K562 (cell line): ENCODE results near the gene RMND5B. TPM values are rescaled to one million over a fixed set of nuclear protein-coding genes. Genes with fewer than 3 reads are reported as not detected.

Source experiments
- ARHGAP35 ChIP-seq: fragments of 450-650 bp; IDR thresholded peaks from 2 replicates; pipeline ENCODE4 v1.6.1; 2018; ENCODE audit not compliant: partially characterized antibody
- CBX8 ChIP-seq: fragments of 200-600 bp; sonication (generic); IDR thresholded peaks from 2 replicates; pipeline ENCODE4 v1.6.1; 2012; ENCODE audit warnings: borderline replicate concordance, mixed run types, low read depth, mild to moderate bottlenecking, moderate library complexity, mixed read lengths, low read length, control low read depth, inconsistent platforms; ENCODE audit not compliant: poor library complexity, severe bottlenecking; ENCODE audit errors: extremely low read depth
- DACH1 ChIP-seq: fragments of 450-650 bp; IDR thresholded peaks from 2 replicates; pipeline ENCODE4 v1.6.1; 2018; ENCODE audit not compliant: partially characterized antibody
- ETV5 ChIP-seq: sonication (generic); formaldehyde crosslinking; IDR thresholded peaks from 2 replicates; pipeline ENCODE4 v1.4.0; 2020; ENCODE audit warnings: low read depth, mild to moderate bottlenecking, missing genetic modification reagents
- JUND ChIP-seq, 2 experiments: IDR thresholded peaks; 2 replicates in 1 of 2; 3 replicates in 1 of 2; pipeline ENCODE4 v1.6.1; 2011; ENCODE audit warnings: borderline replicate concordance in 2 of 2, low read depth in 2 of 2, low read length in 2 of 2, improper control_type of control experiment in 1 of 2, missing biosample characterization in 1 of 2, missing genetic modification characterization in 1 of 2, missing genetic modification reagents in 1 of 2
- MYNN ChIP-seq, 2 experiments: sonication (generic); formaldehyde crosslinking in 1 of 2; IDR thresholded peaks; 2 replicates each; pipeline versions ENCODE4 v1.5.0 to v1.6.1; 2016 to 2020; ENCODE audit warnings: antibody characterized with exemption in 1 of 2, missing genetic modification reagents in 1 of 2
- NFIC ChIP-seq: fragments of 450-650 bp; IDR thresholded peaks from 2 replicates; pipeline ENCODE4 v1.6.1; 2017; ENCODE audit warnings: mild to moderate bottlenecking, inconsistent platforms
- PTTG1 ChIP-seq: fragments of 450-650 bp; IDR thresholded peaks from 2 replicates; pipeline ENCODE4 v1.6.1; 2016; ENCODE audit warnings: low read depth, mild to moderate bottlenecking, missing genetic modification characterization, missing compliant biosample characterization
- PYGO2 ChIP-seq: fragments of 450-650 bp; IDR thresholded peaks from 2 replicates; pipeline ENCODE4 v1.6.1; 2016; ENCODE audit warnings: mild to moderate bottlenecking, missing genetic modification characterization, moderate library complexity, missing compliant biosample characterization
- RFX1 ChIP-seq: fragments of 450-650 bp; IDR thresholded peaks from 2 replicates; pipeline ENCODE4 v1.6.1; 2016; ENCODE audit warnings: mild to moderate bottlenecking, moderate library complexity
- SP1 ChIP-seq: sonication (generic); formaldehyde crosslinking; IDR thresholded peaks from 2 replicates; pipeline ENCODE4 v1.8.1; 2022; ENCODE audit warnings: mild to moderate bottlenecking, missing genetic modification reagents
- SRSF9 ChIP-seq: fragments of 200-400 bp; formaldehyde crosslinking; IDR thresholded peaks from 2 replicates; pipeline ENCODE4 v1.6.1; 2017; ENCODE audit warnings: low read depth, low read length, borderline replicate concordance
- ZNF324 ChIP-seq: fragments of 250-450 bp; sonication (Bioruptor Pico); IDR thresholded peaks from 2 replicates; pipeline ENCODE4 v1.4.0; 2020; ENCODE audit warnings: mild to moderate bottlenecking
- ZNF444 ChIP-seq: fragments of 250-450 bp; sonication (Bioruptor Pico); IDR thresholded peaks from 2 replicates; pipeline ENCODE4 v1.4.0; 2020; ENCODE audit warnings: mild to moderate bottlenecking, moderate library complexity
- ZNF561 ChIP-seq: fragments of 450-650 bp; formaldehyde crosslinking; conservative IDR thresholded peaks from 2 replicates; pipeline ENCODE4 v1.4.0; 2020; ENCODE audit warnings: mild to moderate bottlenecking, moderate library complexity
- ZNF764 ChIP-seq: fragments of 250-450 bp; sonication (Bioruptor Pico); IDR thresholded peaks from 2 replicates; pipeline ENCODE4 v1.4.0; 2020; ENCODE audit warnings: low read depth, mild to moderate bottlenecking, moderate library complexity
- polyA plus RNA-seq, 8 experiments: library from polyadenylated mRNA; depleted of rRNA in 4 of 8; stranded (reverse) in 5 of 8; unstranded in 3 of 8; fragments of >200 nt; fragmentation: Nextera tagmentation in 2 of 8; fragmentation: Illumina TruSeq in 1 of 8; extraction: Ambion mirVana in 2 of 8; extraction: Trizol in 1 of 8; gene quantifications; 2 replicates each; pipeline versions ENCODE4 v1.2.1 to v1.2.3, GENCODE V29; 2011 to 2014; ENCODE audit warnings: inconsistent platforms in 1 of 8, missing spikeins in 1 of 8
- total RNA-seq, 7 experiments: library from RNA; depleted of rRNA in 6 of 7; stranded (reverse); fragments of >200 nt in 6 of 7; fragmentation: Illumina TruSeq in 2 of 7; extraction: Trizol in 2 of 7; gene quantifications; 2 replicates each; pipeline versions ENCODE4 v1.2.1 to v1.2.3, GENCODE V29; 2011 to 2021; ENCODE audit warnings: low replicate concordance in 1 of 7
- TF ChIP-seq, protein P1 (sequence below): fragments of 250-450 bp; sonication (Bioruptor Pico); IDR thresholded peaks from 2 replicates; pipeline ENCODE4 v1.5.0; 2021; ENCODE audit warnings: mild to moderate bottlenecking, borderline replicate concordance
- TF ChIP-seq, protein P2 (sequence below): sonication (generic); formaldehyde crosslinking; IDR thresholded peaks from 2 replicates; pipeline ENCODE4 v1.5.0; 2020; ENCODE audit warnings: missing genetic modification reagents
- TF ChIP-seq, protein P3 (sequence below): fragments of 450-650 bp; formaldehyde crosslinking; IDR thresholded peaks from 2 replicates; pipeline ENCODE4 v1.4.0; 2020; ENCODE audit warnings: mild to moderate bottlenecking, moderate library complexity

RMND5B gene
- total and polyA plus RNA-seq, 9 of the 15 experiments (the other 6 are each of a cell fraction or from before 2014, with no cell fraction given), result 2.6 to 57.0 (median 28.3) TPM

DNA sequence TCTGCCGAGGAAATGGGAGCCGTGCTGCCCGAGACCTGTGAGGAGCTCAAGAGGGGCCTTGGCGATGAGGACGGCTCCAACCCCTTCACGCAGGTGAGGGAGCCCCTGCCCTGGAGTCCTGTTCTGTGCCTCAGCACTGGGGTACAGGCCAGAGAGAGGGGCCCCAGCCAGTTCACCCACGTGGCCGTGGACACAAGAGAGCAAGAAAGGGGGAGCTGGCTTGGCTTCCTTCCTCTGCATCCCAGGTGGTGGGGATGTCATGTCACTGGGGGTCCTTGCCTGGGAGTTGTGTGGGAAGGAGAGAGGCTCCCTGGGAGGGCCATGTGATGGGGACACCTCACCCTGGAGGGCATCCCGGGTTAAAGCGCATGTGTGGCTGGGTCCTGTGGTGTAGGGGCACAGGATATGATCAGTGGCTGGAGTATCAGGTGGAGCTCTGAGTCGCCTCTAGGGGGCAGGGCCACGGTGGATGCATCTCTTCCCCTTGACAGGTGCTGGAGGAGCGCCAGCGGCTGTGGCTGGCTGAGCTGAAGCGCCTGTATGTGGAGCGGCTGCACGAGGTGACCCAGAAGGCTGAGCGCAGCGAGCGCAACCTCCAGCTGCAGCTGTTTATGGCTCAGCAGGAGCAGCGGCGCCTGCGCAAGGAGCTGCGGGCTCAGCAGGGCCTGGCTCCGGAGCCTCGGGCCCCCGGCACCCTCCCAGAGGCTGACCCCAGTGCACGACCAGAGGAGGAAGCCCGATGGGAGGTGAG lies 10.0 kb upstream of the RMND5B start (continued):
- no peak for TF ChIP-seq ZNF324 (CRISPR knock-in tag)
- TF ChIP-seq, protein P1, sequence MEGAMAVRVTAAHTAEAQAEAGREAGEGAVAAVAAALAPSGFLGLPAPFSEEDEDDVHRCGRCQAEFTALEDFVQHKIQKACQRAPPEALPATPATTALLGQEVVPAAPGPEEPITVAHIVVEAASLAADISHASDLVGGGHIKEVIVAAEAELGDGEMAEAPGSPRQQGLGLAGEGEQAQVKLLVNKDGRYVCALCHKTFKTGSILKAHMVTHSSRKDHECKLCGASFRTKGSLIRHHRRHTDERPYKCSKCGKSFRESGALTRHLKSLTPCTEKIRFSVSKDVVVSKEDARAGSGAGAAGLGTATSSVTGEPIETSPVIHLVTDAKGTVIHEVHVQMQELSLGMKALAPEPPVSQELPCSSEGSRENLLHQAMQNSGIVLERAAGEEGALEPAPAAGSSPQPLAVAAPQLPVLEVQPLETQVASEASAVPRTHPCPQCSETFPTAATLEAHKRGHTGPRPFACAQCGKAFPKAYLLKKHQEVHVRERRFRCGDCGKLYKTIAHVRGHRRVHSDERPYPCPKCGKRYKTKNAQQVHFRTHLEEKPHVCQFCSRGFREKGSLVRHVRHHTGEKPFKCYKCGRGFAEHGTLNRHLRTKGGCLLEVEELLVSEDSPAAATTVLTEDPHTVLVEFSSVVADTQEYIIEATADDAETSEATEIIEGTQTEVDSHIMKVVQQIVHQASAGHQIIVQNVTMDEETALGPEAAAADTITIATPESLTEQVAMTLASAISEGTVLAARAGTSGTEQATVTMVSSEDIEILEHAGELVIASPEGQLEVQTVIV (CRISPR knock-in tag), result no peak
- TF ChIP-seq ARHGAP35, result no peak
- TF ChIP-seq ETV5, result no peak
- no peak for TF ChIP-seq PTTG1 (tag)
- no peak for TF ChIP-seq RFX1
- TF ChIP-seq SRSF9, result no peak
- TF ChIP-seq DACH1, result peak; percentile 53
- TF ChIP-seq ZNF764 (CRISPR knock-in tag), result no peak
- TF ChIP-seq ZNF444, result no peak
- TF ChIP-seq PYGO2 (tag), result no peak
- TF ChIP-seq CBX8, result no peak
- TF ChIP-seq, protein P2, sequence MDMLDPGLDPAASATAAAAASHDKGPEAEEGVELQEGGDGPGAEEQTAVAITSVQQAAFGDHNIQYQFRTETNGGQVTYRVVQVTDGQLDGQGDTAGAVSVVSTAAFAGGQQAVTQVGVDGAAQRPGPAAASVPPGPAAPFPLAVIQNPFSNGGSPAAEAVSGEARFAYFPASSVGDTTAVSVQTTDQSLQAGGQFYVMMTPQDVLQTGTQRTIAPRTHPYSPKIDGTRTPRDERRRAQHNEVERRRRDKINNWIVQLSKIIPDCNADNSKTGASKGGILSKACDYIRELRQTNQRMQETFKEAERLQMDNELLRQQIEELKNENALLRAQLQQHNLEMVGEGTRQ, result no peak
- TF ChIP-seq SP1 (CRISPR knock-in tag), result no peak
- TF ChIP-seq NFIC, result peak; percentile 97
- TF ChIP-seq ZNF561, result no peak
- TF ChIP-seq, protein P3, sequence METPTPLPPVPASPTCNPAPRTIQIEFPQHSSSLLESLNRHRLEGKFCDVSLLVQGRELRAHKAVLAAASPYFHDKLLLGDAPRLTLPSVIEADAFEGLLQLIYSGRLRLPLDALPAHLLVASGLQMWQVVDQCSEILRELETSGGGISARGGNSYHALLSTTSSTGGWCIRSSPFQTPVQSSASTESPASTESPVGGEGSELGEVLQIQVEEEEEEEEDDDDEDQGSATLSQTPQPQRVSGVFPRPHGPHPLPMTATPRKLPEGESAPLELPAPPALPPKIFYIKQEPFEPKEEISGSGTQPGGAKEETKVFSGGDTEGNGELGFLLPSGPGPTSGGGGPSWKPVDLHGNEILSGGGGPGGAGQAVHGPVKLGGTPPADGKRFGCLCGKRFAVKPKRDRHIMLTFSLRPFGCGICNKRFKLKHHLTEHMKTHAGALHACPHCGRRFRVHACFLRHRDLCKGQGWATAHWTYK (CRISPR knock-in tag), result no peak
- peak; percentile 50 for TF ChIP-seq JUND (IDR thresholded peaks at IDR 0.05; ENCODE audit: borderline replicate concordance, low read depth, low read length)
- TF ChIP-seq JUND (tag; IDR thresholded peaks at IDR 0.05; ENCODE audit: borderline replicate concordance, low read depth, low read length), result no peak; the same call in 2 of the 3 replicates
- TF ChIP-seq MYNN (IDR thresholded peaks at IDR 0.05), result no peak
- no peak for TF ChIP-seq MYNN (CRISPR knock-in tag; IDR thresholded peaks at IDR 0.05)
